ENCODE data around the gene TMEM179B. TPM values are rescaled to one million over a fixed set of nuclear protein-coding genes. Genes with fewer than 3 reads are reported as not detected.

The TMEM179B gene
- total RNA-seq, 6 donors from 2014 or later = 38.8 to 98.2 (median 56.2) TPM

GRCh38 chr11:62805961-62806441, 18.8 kb downstream of the TMEM179B start:
- WGBS, 2 donors = 18 to 19% methylated on average over 8 to 12 of the region's 12 CpGs
- Histone ChIP-seq H3K36me3 (peaks cover 23 to 36% (median 25%) of the 10 kb centered on the region in 4 donors), H3K4me3 (peak overlapping the region in 3 of 4 donors; percentile 58 to 95 (median 87)), H3K27me3 (no peaks in the 10 kb centered on the region), H3K27ac (peak overlapping the region; percentile 91 to 96 (median 95)), H3K4me1 (peaks cover 25 to 30% (median 27%) of the 10 kb centered on the region in 4 donors), H3K9me3 (no peaks in the 10 kb centered on the region)
- TF ChIP-seq EP300 (IDR thresholded peaks at IDR 0.05) (no peak), POLR2AphosphoS5 (IDR thresholded peaks at IDR 0.05) (no peak), CTCF (IDR thresholded peaks at IDR 0.05) (no peak)
- ATAC-seq (ENCODE audit: low FRiP score in 2 of 2) (no peak), DNase-seq (no peak)

GRCh38 chr11:62806611-62807121, 19.5 kb downstream of the TMEM179B start:
- Histone ChIP-seq H3K27ac (peak overlapping the region; percentile 91 to 96 (median 95)), H3K4me1 (peaks cover 25 to 30% (median 27%) of the 10 kb centered on the region in 4 donors), H3K4me3 (no peak overlapping the region), H3K36me3 (peaks cover 16 to 29% (median 18%) of the 10 kb centered on the region in 4 donors), H3K27me3 (no peaks in the 10 kb centered on the region), H3K9me3 (no peaks in the 10 kb centered on the region)
- peak in 1 of 2 donors; percentile 1 for ATAC-seq (ENCODE audit: low FRiP score in 2 of 2)
- WGBS, 2 donors = 40 to 62% methylated on average over 1 to 5 of the region's 5 CpGs
- TF ChIP-seq EP300 (IDR thresholded peaks at IDR 0.05) (no peak), POLR2AphosphoS5 (IDR thresholded peaks at IDR 0.05) (peak in 1 of 2 donors; percentile 32)
- DNase-seq = peak in 1 of 2 donors; percentile 59

GRCh38 chr11:62810748-62811147, 23.5 kb downstream of the TMEM179B start:
- H3K27ac ChIP-seq = no peak overlapping the region
- H3K27me3 ChIP-seq = no peaks in the 10 kb centered on the region
- no peak overlapping the region for H3K4me3 ChIP-seq
- 20 to 39% methylated on average over 1 of the region's 1 CpG for WGBS, 2 donors
- ATAC-seq (ENCODE audit: low FRiP score in 2 of 2) = no peak
- no peaks in the 10 kb centered on the region for H3K9me3 ChIP-seq
- TF ChIP-seq POLR2A (IDR thresholded peaks at IDR 0.05) (no peak), EP300 (IDR thresholded peaks at IDR 0.05) (no peak), POLR2AphosphoS5 (IDR thresholded peaks at IDR 0.05) (no peak), CTCF (IDR thresholded peaks at IDR 0.05) (no peak)
- peaks cover 2 to 26% (median 5%) of the 10 kb centered on the region in 4 donors for H3K36me3 ChIP-seq
- DNase-seq = no peak
- peaks cover 9 to 15% (median 10%) of the 10 kb centered on the region in 4 donors for H3K4me1 ChIP-seq

GRCh38 chr11:62811659-62812058, 24.5 kb downstream of the TMEM179B start:
- no peak overlapping the region for H3K4me3 ChIP-seq
- DNase-seq (no peak), ATAC-seq (ENCODE audit: low FRiP score in 2 of 2) (no peak)
- no peak overlapping the region for H3K27ac ChIP-seq
- H3K36me3 ChIP-seq = peaks cover 2 to 34% (median 10%) of the 10 kb centered on the region in 4 donors
- no peaks in the 10 kb centered on the region for H3K9me3 ChIP-seq
- TF ChIP-seq POLR2A (IDR thresholded peaks at IDR 0.05) (no peak), CTCF (IDR thresholded peaks at IDR 0.05) (no peak), POLR2AphosphoS5 (IDR thresholded peaks at IDR 0.05) (no peak), EP300 (IDR thresholded peaks at IDR 0.05) (no peak)
- 79 to 81% methylated on average over 2 of the region's 2 CpGs for WGBS, 2 donors
- H3K4me1 ChIP-seq = peaks cover 0 to 6% (median 2%) of the 10 kb centered on the region in 4 donors
- H3K27me3 ChIP-seq = no peaks in the 10 kb centered on the region

- peaks cover 14 to 69% (median 47%) of the 10 kb centered on the region in 4 donors for H3K36me3 ChIP-seq
- H3K4me1 ChIP-seq = no peaks in the 10 kb centered on the region
- H3K27ac ChIP-seq = peak overlapping the region; percentile 42 to 78 (median 58)
- H3K27me3 ChIP-seq = no peaks in the 10 kb centered on the region
- DNase-seq (no peak), ATAC-seq (ENCODE audit: low FRiP score in 2 of 2) (peak in 1 of 2 donors; percentile 63)
- WGBS, 2 donors = 60 to 74% methylated on average over 8 of the region's 8 CpGs
- no peak overlapping the region for H3K4me3 ChIP-seq
- H3K9me3 ChIP-seq = no peaks in the 10 kb centered on the region
- TF ChIP-seq POLR2AphosphoS5 (IDR thresholded peaks at IDR 0.05) = no peak
- TF ChIP-seq CTCF (IDR thresholded peaks at IDR 0.05) = no peak
- no peak for TF ChIP-seq POLR2A (IDR thresholded peaks at IDR 0.05)
- TF ChIP-seq EP300 (IDR thresholded peaks at IDR 0.05) = no peak
Observed at GRCh38 chr11:62816557-62816956, 29.4 kb downstream of the TMEM179B start.

Data from upper lobe of left lung (tissue), 6 donors.